PFSK-1 (cell line): ENCODE results near the gene TEX44.

Source experiments
- TAF1 ChIP-seq: IDR thresholded peaks from 2 replicates; pipeline ENCODE4 v1.6.1; 2012; ENCODE audit warnings: low read length, control low read depth, borderline replicate concordance; ENCODE audit not compliant: insufficient read depth
- TF ChIP-seq, protein P1 (sequence below), 2 experiments: IDR thresholded peaks; 2 replicates each; pipeline versions ENCODE4 v1.6.1 to v1.8.0; 2011 to 2012; ENCODE audit warnings: low read depth in 2 of 2, low read length in 2 of 2, control low read depth in 1 of 2, inconsistent platforms in 1 of 2, mild to moderate bottlenecking in 1 of 2, moderate library complexity in 1 of 2; ENCODE audit not compliant: insufficient read depth in 1 of 2

DNA sequence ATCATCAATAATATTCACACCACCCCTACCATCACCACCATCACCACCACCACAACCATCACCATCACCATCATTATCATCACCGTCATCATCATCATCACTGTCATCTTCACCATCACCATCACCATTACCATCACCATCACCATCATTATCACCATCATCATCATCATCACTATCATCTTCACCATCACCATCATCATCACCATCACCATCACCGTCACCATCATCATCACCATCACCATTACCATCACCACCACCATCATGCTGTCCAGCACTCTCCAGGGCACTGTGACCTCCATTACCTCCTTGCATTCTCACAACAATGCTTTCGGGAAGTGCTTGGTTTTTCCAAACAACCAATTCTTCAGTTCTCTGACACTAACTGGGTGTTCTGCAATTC lies 13.1 kb upstream of the TEX44 start:
- no peak for TF ChIP-seq TAF1
- TF ChIP-seq, protein P1, sequence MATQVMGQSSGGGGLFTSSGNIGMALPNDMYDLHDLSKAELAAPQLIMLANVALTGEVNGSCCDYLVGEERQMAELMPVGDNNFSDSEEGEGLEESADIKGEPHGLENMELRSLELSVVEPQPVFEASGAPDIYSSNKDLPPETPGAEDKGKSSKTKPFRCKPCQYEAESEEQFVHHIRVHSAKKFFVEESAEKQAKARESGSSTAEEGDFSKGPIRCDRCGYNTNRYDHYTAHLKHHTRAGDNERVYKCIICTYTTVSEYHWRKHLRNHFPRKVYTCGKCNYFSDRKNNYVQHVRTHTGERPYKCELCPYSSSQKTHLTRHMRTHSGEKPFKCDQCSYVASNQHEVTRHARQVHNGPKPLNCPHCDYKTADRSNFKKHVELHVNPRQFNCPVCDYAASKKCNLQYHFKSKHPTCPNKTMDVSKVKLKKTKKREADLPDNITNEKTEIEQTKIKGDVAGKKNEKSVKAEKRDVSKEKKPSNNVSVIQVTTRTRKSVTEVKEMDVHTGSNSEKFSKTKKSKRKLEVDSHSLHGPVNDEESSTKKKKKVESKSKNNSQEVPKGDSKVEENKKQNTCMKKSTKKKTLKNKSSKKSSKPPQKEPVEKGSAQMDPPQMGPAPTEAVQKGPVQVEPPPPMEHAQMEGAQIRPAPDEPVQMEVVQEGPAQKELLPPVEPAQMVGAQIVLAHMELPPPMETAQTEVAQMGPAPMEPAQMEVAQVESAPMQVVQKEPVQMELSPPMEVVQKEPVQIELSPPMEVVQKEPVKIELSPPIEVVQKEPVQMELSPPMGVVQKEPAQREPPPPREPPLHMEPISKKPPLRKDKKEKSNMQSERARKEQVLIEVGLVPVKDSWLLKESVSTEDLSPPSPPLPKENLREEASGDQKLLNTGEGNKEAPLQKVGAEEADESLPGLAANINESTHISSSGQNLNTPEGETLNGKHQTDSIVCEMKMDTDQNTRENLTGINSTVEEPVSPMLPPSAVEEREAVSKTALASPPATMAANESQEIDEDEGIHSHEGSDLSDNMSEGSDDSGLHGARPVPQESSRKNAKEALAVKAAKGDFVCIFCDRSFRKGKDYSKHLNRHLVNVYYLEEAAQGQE (IDR thresholded peaks at IDR 0.05; ENCODE audit: insufficient read depth in 1 of 2, low read depth in 2 of 2, low read length in 2 of 2) = no peak
